K562 (cell line): ENCODE results near the gene MRFAP1. TPM values are rescaled to one million over a fixed set of nuclear protein-coding genes. Genes with fewer than 3 reads are reported as not detected.

Experiments used
- BRD4 ChIP-seq: fragments of 200-600 bp; sonication (generic); IDR thresholded peaks from 2 replicates; pipeline ENCODE4 v1.6.1; 2017; ENCODE audit warnings: inconsistent platforms
- CBX8 ChIP-seq: fragments of 200-600 bp; sonication (generic); IDR thresholded peaks from 2 replicates; pipeline ENCODE4 v1.6.1; 2012; ENCODE audit warnings: borderline replicate concordance, mixed run types, low read depth, mild to moderate bottlenecking, moderate library complexity, mixed read lengths, low read length, control low read depth, inconsistent platforms; ENCODE audit not compliant: poor library complexity, severe bottlenecking; ENCODE audit errors: extremely low read depth
- FOXJ2 ChIP-seq: fragments of 200-800 bp; sonication (Bioruptor generic); IDR thresholded peaks from 2 replicates; pipeline ENCODE4 v1.6.1; 2016; ENCODE audit warnings: missing genetic modification characterization, missing compliant biosample characterization
- HES1 ChIP-seq: fragments of 450-650 bp; IDR thresholded peaks from 2 replicates; pipeline ENCODE4 v1.6.1; 2016; ENCODE audit warnings: low read depth, mild to moderate bottlenecking, moderate library complexity
- NR3C1 ChIP-seq: sonication (generic); formaldehyde crosslinking; IDR thresholded peaks from 2 replicates; pipeline ENCODE4 v1.8.1; 2022; ENCODE audit warnings: missing genetic modification reagents
- PML ChIP-seq: IDR thresholded peaks from 2 replicates; pipeline ENCODE4 v1.6.1; 2012; ENCODE audit warnings: low read length, inconsistent platforms
- PTRF ChIP-seq: fragments of 450-650 bp; IDR thresholded peaks from 2 replicates; pipeline ENCODE4 v1.6.1; 2016; ENCODE audit warnings: mild to moderate bottlenecking, missing genetic modification characterization, missing compliant biosample characterization
- RHOXF2B ChIP-seq: fragments of 250-450 bp; sonication (Bioruptor Pico); conservative IDR thresholded peaks from 2 replicates; pipeline ENCODE4 v1.5.1; 2021
- U2AF1 ChIP-seq: fragments of 200-400 bp; formaldehyde crosslinking; optimal IDR thresholded peaks from 2 replicates; pipeline ENCODE3; 2017; ENCODE audit warnings: mild to moderate bottlenecking, low read depth, low read length, moderate library complexity
- ZBTB2 ChIP-seq: fragments of 450-650 bp; IDR thresholded peaks from 2 replicates; pipeline ENCODE4 v1.6.1; 2016; ENCODE audit warnings: antibody characterized with exemption
- ZNF143 ChIP-seq: sonication (generic); formaldehyde crosslinking; IDR thresholded peaks from 2 replicates; pipeline ENCODE4 v1.9.0; 2022; ENCODE audit warnings: mild to moderate bottlenecking, missing genetic modification reagents
- ZNF324 ChIP-seq: fragments of 250-450 bp; sonication (Bioruptor Pico); IDR thresholded peaks from 2 replicates; pipeline ENCODE4 v1.4.0; 2020; ENCODE audit warnings: mild to moderate bottlenecking
- ZNF639 ChIP-seq, 2 experiments: fragments of 200-800 bp in 1 of 2; sonication (Bioruptor generic) in 1 of 2; sonication (generic) in 1 of 2; formaldehyde crosslinking in 1 of 2; IDR thresholded peaks in 1 of 2; conservative IDR thresholded peaks in 1 of 2; 2 replicates each; pipeline versions ENCODE4 v1.5.0 to v1.6.1; 2016 to 2020; ENCODE audit warnings: missing compliant biosample characterization in 1 of 2, missing genetic modification characterization in 1 of 2, missing genetic modification reagents in 1 of 2
- ZNF740 ChIP-seq, 3 experiments: fragments of 200-800 bp in 1 of 3; sonication (Bioruptor generic) in 1 of 3; sonication (generic) in 1 of 3; formaldehyde crosslinking in 1 of 3; IDR thresholded peaks; 2 replicates each; pipeline versions ENCODE4 v1.6.1 to v1.8.0; 2016 to 2022; ENCODE audit warnings: mild to moderate bottlenecking in 2 of 3, missing compliant biosample characterization in 2 of 3, missing genetic modification characterization in 2 of 3, missing genetic modification reagents in 1 of 3
- polyA plus RNA-seq, 8 experiments: library from polyadenylated mRNA; depleted of rRNA in 4 of 8; stranded (reverse) in 5 of 8; unstranded in 3 of 8; fragments of >200 nt; fragmentation: Nextera tagmentation in 2 of 8; fragmentation: Illumina TruSeq in 1 of 8; extraction: Ambion mirVana in 2 of 8; extraction: Trizol in 1 of 8; gene quantifications; 2 replicates each; pipeline versions ENCODE4 v1.2.1 to v1.2.3, GENCODE V29; 2011 to 2014; ENCODE audit warnings: inconsistent platforms in 1 of 8, missing spikeins in 1 of 8
- total RNA-seq, 7 experiments: library from RNA; depleted of rRNA in 6 of 7; stranded (reverse); fragments of >200 nt in 6 of 7; fragmentation: Illumina TruSeq in 2 of 7; extraction: Trizol in 2 of 7; gene quantifications; 2 replicates each; pipeline versions ENCODE4 v1.2.1 to v1.2.3, GENCODE V29; 2011 to 2021; ENCODE audit warnings: low replicate concordance in 1 of 7

MRFAP1 gene
- total and polyA plus RNA-seq, 9 of the 15 experiments (the other 6 are each of a cell fraction or from before 2014, with no cell fraction given) = 46.0 to 270 (median 151) TPM

GRCh38 chr4:6674500-6675149 lies 34.1 kb downstream of the MRFAP1 start (continued):
- TF ChIP-seq ZBTB2 (no peak), ZNF324 (CRISPR knock-in tag) (no peak), BRD4 (no peak), ZNF740 (CRISPR knock-in tag; IDR thresholded peaks at IDR 0.05) (0 out of 2 replicates have a peak, but pooled peaks have one; percentile 41), ZNF740 (tag; IDR thresholded peaks at IDR 0.05) (no peak), ZNF639 (CRISPR knock-in tag; conservative IDR thresholded peaks at IDR 0.05 in 1 of 2, IDR thresholded peaks at IDR 0.05 in 1 of 2) (0 out of 4 replicates have a peak, but pooled peaks of 1 of the 2 experiments have one; percentile 37), NR3C1 (CRISPR knock-in tag) (0 out of 2 replicates have a peak, but pooled peaks have one; percentile 27), ZNF143 (CRISPR knock-in tag) (no peak), RHOXF2B (CRISPR knock-in tag) (no peak), HES1 (no peak), CBX8 (no peak), U2AF1 (no peak), PML (peak; percentile 65; the same call in 1 of the 2 replicates), FOXJ2 (no peak), PTRF (no peak)
